Activated CD4-positive, alpha-beta T cell treated with anti-CD3 and anti-CD28 coated beads, Interleukin-2, amount 10 ng/mL, durations not matched to agents 24 days and 14 days (primary cell): ENCODE data around the gene LIN28A. TPM values are rescaled to one million over a fixed set of nuclear protein-coding genes. Genes with fewer than 3 reads are reported as not detected.
"Not testable (repeated sequence)": the region's sequence is repeated elsewhere in the genome, so short reads cannot be mapped to it uniquely, and the experiment has no call there.

Experiments
- DNase-seq: peaks from one replicate; pipeline ENCODE4 v3.0.0; 2022
- H3K27ac Mint-ChIP-seq: one replicate; pipeline ENCODE4 v1.8.0; 2022; ENCODE audit warnings: mild to moderate bottlenecking, mixed read lengths
- H3K27me3 Mint-ChIP-seq: one replicate; pipeline ENCODE4 v1.8.0; 2022; ENCODE audit warnings: mixed read lengths
- H3K36me3 Mint-ChIP-seq: one replicate; pipeline ENCODE4 v1.8.0; 2022; ENCODE audit warnings: low read depth, mild to moderate bottlenecking, mixed read lengths
- H3K4me1 Mint-ChIP-seq: one replicate; pipeline ENCODE4 v1.8.0; 2021; ENCODE audit warnings: mixed read lengths
- H3K4me3 Mint-ChIP-seq: one replicate; pipeline ENCODE4 v1.8.0; 2022; ENCODE audit warnings: mild to moderate bottlenecking, moderate library complexity, mixed read lengths
- H3K9me3 Mint-ChIP-seq: one replicate; pipeline ENCODE4 v1.8.0; 2021; ENCODE audit warnings: mixed read lengths
- intact Hi-C: fragments of 100-400 bp; cut with micrococcal nuclease; formaldehyde crosslinking; loops from one replicate; pipeline ENCODE4 v1.15.1; 2023
- total RNA-seq: library from RNA; stranded (reverse); gene quantifications from 2 replicates; pipeline ENCODE4 v1.2.3, GENCODE V29; 2022

The LIN28A gene
- total RNA-seq, 1 donor from 2014 or later, result not detected

- H3K27ac Mint-ChIP-seq, result peak overlapping the region; percentile 74
- no peak for DNase-seq
- peak overlapping the region; percentile 33 for H3K4me3 Mint-ChIP-seq
- peaks cover 6% of the 10 kb centered on the region for H3K36me3 Mint-ChIP-seq
- no peaks in the 10 kb centered on the region for H3K27me3 Mint-ChIP-seq
- peaks cover 77% of the 10 kb centered on the region for H3K4me1 Mint-ChIP-seq
- intact Hi-C loops, result loop anchor here (2.0 kb wide), 1 partner anchor 15 kb away; no protein-coding TSS in a partner anchor
- H3K9me3 Mint-ChIP-seq, result peaks cover 4% of the 10 kb centered on the region
Observed at GRCh38 chr1:26373789-26374188, 36.8 kb upstream of the LIN28A start.

DNA sequence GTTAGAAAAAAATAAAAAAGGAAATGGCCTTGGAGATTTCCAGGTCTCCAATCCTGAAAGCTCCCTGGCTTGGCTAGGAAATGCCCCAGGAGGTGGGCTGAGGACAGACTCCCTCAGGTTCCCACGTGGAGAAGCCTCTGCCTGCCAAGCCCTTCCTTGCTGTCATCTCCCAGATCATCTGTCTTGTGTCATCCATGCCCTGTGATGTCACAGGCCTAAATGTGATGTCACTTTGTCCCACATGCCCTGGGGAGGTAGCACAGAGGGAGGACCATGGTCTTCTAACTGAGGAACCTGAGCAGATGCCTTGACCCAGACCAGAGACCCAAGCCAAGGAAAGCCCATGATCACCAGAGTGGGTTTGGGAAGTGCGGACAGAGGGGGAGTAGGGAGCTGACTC is 36.3 kb upstream of the LIN28A start:
- intact Hi-C loops, H3K36me3 Mint-ChIP-seq, H3K9me3 Mint-ChIP-seq, H3K27me3 Mint-ChIP-seq, DNase-seq: not testable (repeated sequence)
- H3K27ac Mint-ChIP-seq, result peak overlapping the region; percentile 74
- H3K4me1 Mint-ChIP-seq, result peaks cover 79% of the 10 kb centered on the region
- H3K4me3 Mint-ChIP-seq, result peak overlapping the region; percentile 33

DNA sequence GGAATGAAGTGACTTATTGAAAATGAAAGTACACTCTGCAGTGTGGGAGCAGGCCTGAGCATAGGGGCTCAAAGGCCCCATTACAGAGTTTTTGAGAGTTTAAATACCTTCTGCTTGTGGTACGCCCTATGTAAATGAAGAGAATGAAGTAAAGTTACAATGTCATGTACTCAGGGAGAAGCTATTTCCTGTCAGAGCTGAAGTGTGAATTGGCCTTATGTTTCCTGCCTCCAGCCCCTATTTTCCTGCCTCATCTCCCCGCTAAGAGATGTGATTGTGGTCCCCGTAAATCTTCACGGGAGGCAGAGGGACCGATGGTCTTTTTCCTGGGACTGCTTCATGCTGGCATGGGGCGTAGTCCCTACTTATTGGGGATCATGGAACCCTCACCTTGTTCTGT is 35.5 kb upstream of the LIN28A start:
- Mint-ChIP-seq H3K27ac (peak overlapping the region; percentile 88), H3K9me3 (peaks cover 5% of the 10 kb centered on the region), H3K4me3 (peak overlapping the region; percentile 60), H3K27me3 (no peaks in the 10 kb centered on the region), H3K4me1 (peaks cover 79% of the 10 kb centered on the region), H3K36me3 (peaks cover 7% of the 10 kb centered on the region)
- peak; percentile 69 for DNase-seq
- intact Hi-C loops, result loop anchor here (5.0 kb wide), 1 partner anchor 1343 kb away; no protein-coding TSS in a partner anchor

- Mint-ChIP-seq H3K4me1 (peaks cover 72% of the 10 kb centered on the region), H3K4me3 (no peak overlapping the region), H3K9me3 (peaks cover 5% of the 10 kb centered on the region), H3K36me3 (peaks cover 5% of the 10 kb centered on the region), H3K27me3 (no peaks in the 10 kb centered on the region), H3K27ac (no peak overlapping the region)
- DNase-seq, result no peak
- intact Hi-C loops, result loop anchor here (5.0 kb wide), 1 partner anchor 1344 kb away; no protein-coding TSS in a partner anchor
Observed at GRCh38 chr1:26376050-26376449, 34.6 kb upstream of the LIN28A start.

GRCh38 chr1:26378088-26378878 is 32.3 kb upstream of the LIN28A start:
- Mint-ChIP-seq H3K4me1 (peaks cover 57% of the 10 kb centered on the region), H3K27ac (peak overlapping the region; percentile 88), H3K9me3 (peaks cover 5% of the 10 kb centered on the region), H3K36me3 (peaks cover 4% of the 10 kb centered on the region), H3K4me3 (peak overlapping the region; percentile 75), H3K27me3 (no peaks in the 10 kb centered on the region)
- intact Hi-C loops, result loop anchor here (1.0 to 5.0 kb wide), 3 partner anchors 10 to 1346 kb away; no protein-coding TSS in a partner anchor
- peak; percentile 94 for DNase-seq

DNA sequence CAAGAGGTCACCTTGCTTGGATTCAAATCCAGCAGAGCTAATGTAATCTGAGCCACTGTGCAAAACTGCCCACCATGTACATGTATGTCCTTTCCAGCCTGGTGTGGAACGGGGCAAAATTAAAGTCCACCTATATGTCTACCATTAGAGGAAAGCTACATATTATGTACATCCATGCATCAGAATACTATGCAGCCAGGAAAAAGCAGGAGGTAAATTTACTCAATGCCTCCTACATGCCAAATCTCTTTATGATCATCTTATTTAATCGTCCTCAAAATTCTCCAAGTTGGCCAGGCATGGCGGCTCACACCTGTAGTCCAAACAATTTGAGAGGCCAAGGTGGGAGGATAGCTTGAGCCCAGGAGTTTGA is 31.8 kb upstream of the LIN28A start:
- intact Hi-C loops, result loop anchor here (1.0 to 5.0 kb wide), 3 partner anchors 9 to 1347 kb away; no protein-coding TSS in a partner anchor
- peaks cover 4% of the 10 kb centered on the region for H3K36me3 Mint-ChIP-seq
- no peak for DNase-seq
- H3K9me3 Mint-ChIP-seq, result peaks cover 5% of the 10 kb centered on the region
- H3K27ac Mint-ChIP-seq, result peak overlapping the region; percentile 88
- H3K4me3 Mint-ChIP-seq, result peak overlapping the region; percentile 75
- H3K4me1 Mint-ChIP-seq, result peaks cover 51% of the 10 kb centered on the region
- no peaks in the 10 kb centered on the region for H3K27me3 Mint-ChIP-seq

- Mint-ChIP-seq H3K4me3 (no peak overlapping the region), H3K27ac (no peak overlapping the region), H3K4me1 (peaks cover 36% of the 10 kb centered on the region), H3K9me3 (no peaks in the 10 kb centered on the region), H3K27me3 (no peaks in the 10 kb centered on the region), H3K36me3 (peaks cover 2% of the 10 kb centered on the region)
- no peak for DNase-seq
- intact Hi-C loops, result no loop called here
Observed at GRCh38 chr1:26384076-26384475, 26.5 kb upstream of the LIN28A start.

DNA sequence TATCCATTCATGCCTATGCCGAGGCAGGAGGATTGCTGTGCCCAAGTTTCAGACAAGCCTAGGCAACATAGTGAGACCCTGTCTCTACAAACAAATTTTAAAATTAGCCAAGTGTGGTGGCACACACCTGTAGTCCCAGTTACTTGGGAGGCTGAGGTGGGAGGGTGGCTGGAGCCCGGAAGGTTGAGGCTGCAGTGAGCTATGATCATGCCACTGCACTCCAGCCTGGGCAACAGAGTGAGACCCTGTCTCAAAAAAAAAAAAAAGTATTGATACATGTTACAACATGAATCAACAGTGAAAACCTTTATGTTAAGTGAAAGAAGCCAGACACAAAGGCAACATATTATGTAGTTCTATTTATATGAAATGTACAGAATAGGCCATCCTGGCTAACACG is 25.6 kb upstream of the LIN28A start:
- intact Hi-C loops, result loop anchor here (5.0 kb wide), 1 partner anchor 63 kb away; no protein-coding TSS in a partner anchor
- not testable (repeated sequence) for H3K27me3 Mint-ChIP-seq, H3K9me3 Mint-ChIP-seq, H3K36me3 Mint-ChIP-seq, H3K27ac Mint-ChIP-seq, DNase-seq
- peaks cover 42% of the 10 kb centered on the region for H3K4me1 Mint-ChIP-seq
- peak overlapping the region; percentile 26 for H3K4me3 Mint-ChIP-seq

DNA sequence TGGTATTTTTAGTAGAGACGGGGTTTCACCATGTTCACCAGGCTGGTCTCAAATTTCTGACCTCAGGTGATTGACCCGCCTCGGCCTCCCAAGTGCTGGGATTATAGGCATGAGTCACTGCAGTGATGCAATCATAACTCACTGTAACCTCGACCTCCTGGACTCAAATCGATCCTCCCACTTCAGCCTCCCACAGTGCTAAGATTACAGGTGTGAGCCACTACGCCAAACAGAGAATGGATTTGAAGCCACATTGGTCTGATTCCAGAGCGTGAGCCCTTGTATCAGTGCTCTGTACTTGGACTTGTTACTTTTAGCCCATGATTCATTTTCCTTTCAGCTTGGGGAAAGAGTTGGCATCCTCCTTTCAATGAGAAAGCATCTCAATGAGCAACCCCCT is 23.2 kb upstream of the LIN28A start:
- Mint-ChIP-seq H3K9me3 (no peaks in the 10 kb centered on the region), H3K4me1 (peaks cover 53% of the 10 kb centered on the region), H3K27me3 (no peaks in the 10 kb centered on the region), H3K4me3 (peak overlapping the region; percentile 6), H3K27ac (no peak overlapping the region), H3K36me3 (peaks cover 2% of the 10 kb centered on the region)
- intact Hi-C loops, result loop anchor here (5.0 kb wide), 1 partner anchor 65 kb away; no protein-coding TSS in a partner anchor
- no peak for DNase-seq

GRCh38 chr1:26388791-26389445 is 21.7 kb upstream of the LIN28A start:
- no peak for DNase-seq
- Mint-ChIP-seq H3K4me3 (peak overlapping the region; percentile 11), H3K27ac (peak overlapping the region; percentile 2), H3K4me1 (peaks cover 53% of the 10 kb centered on the region), H3K27me3 (peaks cover 4% of the 10 kb centered on the region), H3K36me3 (peaks cover 2% of the 10 kb centered on the region), H3K9me3 (no peaks in the 10 kb centered on the region)
- intact Hi-C loops, result loop anchor here (1.0 to 5.0 kb wide), 3 partner anchors 11 to 67 kb away; partner anchors contain the start of gene ZNF683

- Mint-ChIP-seq H3K4me3 (no peak overlapping the region), H3K9me3 (no peaks in the 10 kb centered on the region), H3K27me3 (peaks cover 4% of the 10 kb centered on the region), H3K27ac (no peak overlapping the region), H3K4me1 (peaks cover 46% of the 10 kb centered on the region), H3K36me3 (no peaks in the 10 kb centered on the region)
- intact Hi-C loops, result loop anchor here (2.0 to 10.0 kb wide), 3 partner anchors 17 to 225 kb away; partner anchors contain the start of genes C1orf232, ZNF593 and ZNF683
- DNase-seq, result no peak
Observed at GRCh38 chr1:26389604-26390247, 20.9 kb upstream of the LIN28A start.

DNA sequence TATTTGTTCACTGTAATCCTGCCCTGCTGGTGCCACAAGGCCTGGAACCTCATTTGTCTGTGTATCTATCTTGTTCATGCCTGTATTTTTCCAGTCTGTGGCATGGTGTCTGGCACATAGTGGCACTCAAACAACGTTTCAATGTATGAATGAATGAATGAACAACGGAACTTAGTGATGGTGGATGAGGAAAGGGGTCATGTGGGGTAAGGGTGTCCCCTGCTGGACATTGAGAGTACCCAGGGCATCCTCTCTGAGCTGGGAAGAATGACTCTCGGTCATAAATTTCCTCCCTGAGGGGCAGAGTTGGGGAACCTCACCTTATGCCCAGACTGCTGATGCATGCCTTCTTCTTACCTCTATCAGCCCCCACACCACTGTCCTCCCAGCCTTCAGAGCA is 19.2 kb upstream of the LIN28A start:
- H3K4me1 Mint-ChIP-seq, result peaks cover 41% of the 10 kb centered on the region
- H3K36me3 Mint-ChIP-seq, result no peaks in the 10 kb centered on the region

GRCh38 chr1:26395754-26396153 is 14.9 kb upstream of the LIN28A start:
- H3K4me1 Mint-ChIP-seq, result peaks cover 16% of the 10 kb centered on the region
- H3K27me3 Mint-ChIP-seq, result peaks cover 8% of the 10 kb centered on the region
- H3K9me3 Mint-ChIP-seq, result no peaks in the 10 kb centered on the region
- H3K27ac Mint-ChIP-seq, result no peak overlapping the region
- no peak overlapping the region for H3K4me3 Mint-ChIP-seq
- intact Hi-C loops, result loop anchor here (5.0 to 10.0 kb wide), 2 partner anchors 33 to 231 kb away; partner anchors contain the start of genes C1orf232 and ZNF593
- no peak for DNase-seq
- no peaks in the 10 kb centered on the region for H3K36me3 Mint-ChIP-seq

More for the DNA sequence above, 19.2 kb upstream of the LIN28A start:
- Mint-ChIP-seq H3K9me3 (no peaks in the 10 kb centered on the region), H3K27me3 (peaks cover 4% of the 10 kb centered on the region), H3K27ac (no peak overlapping the region), H3K4me3 (no peak overlapping the region)
- intact Hi-C loops, result loop anchor here (1.0 to 10.0 kb wide), 2 partner anchors 116 to 227 kb away; partner anchors contain the start of genes C1orf232 and ZNF593
- peak; percentile 86 for DNase-seq
